IPS DF 4.7 (cell line): ENCODE data around the gene OR2C1.

Source experiments
- DNase-seq: peaks from one replicate; pipeline ENCODE4 v3.0.0-alpha.2; 2013; ENCODE audit warnings: low spot score; ENCODE audit errors: extremely low read depth

Gene OR2C1

DNA sequence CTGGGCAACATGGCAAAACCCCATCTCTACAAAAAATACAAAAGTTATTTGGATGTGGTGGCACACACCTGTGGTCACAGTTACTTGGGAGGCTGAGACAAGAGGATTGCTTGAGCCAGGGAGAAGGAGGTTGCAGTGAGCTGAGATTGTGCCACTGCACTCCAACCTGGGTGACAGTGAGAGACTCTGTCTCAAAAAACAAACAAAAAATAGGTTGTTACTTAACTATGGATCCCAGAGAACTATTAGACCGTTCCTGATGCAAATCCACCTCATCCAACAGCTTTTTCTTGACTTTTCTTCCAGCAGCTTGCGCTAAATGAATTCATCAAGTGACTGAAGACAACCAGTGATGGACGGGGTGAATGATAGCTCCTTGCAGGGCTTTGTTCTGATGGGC, at the start of gene OR2C1:
Gene OR2C1, plus strand, starts transcription at position 301 of the 400 bp plus-strand sequence. Its CDS starts 52 bp downstream, at position 353.
- DNase-seq = no peak

DNA sequence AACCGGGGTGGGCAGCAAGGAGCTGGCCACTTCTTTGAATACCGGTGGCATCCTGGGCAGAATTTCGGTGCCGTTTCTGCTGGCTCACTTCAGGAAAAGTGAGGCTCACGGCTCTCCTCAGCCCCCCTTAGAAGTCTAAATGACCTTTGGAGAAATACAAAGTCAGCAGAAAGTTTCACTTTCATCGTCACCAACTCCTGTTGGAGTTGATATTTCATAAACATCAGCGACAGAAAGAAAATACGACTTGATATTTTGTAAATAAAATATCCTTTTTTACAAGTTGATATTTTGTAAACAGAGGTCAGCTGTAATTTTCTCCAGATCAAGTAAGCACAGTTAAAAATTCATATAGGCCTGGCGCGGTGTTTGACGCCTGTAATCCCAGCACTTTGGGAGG, 49.6 kb upstream of the OR2C1 start:
- no peak for DNase-seq

DNA sequence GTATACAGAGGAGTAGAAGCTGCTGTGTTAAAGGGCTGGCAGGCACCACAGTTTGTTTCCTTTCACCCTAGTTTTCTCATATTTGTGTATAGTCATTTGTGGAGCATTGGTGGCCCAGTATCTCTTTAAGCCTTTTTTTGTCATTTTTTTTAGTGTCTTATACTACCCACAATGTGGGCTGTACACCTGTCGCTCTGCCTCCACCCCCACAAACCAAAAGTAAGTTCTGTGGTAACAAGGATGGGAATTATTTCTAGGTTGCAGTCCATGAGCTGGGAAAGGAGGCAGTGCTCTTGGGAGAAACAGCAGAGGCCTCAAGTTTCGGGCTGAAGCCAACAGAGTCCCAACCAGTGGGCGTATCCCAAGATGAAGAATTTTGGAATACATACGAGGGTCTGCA, 44.2 kb upstream of the OR2C1 start:
- no peak for DNase-seq

DNA sequence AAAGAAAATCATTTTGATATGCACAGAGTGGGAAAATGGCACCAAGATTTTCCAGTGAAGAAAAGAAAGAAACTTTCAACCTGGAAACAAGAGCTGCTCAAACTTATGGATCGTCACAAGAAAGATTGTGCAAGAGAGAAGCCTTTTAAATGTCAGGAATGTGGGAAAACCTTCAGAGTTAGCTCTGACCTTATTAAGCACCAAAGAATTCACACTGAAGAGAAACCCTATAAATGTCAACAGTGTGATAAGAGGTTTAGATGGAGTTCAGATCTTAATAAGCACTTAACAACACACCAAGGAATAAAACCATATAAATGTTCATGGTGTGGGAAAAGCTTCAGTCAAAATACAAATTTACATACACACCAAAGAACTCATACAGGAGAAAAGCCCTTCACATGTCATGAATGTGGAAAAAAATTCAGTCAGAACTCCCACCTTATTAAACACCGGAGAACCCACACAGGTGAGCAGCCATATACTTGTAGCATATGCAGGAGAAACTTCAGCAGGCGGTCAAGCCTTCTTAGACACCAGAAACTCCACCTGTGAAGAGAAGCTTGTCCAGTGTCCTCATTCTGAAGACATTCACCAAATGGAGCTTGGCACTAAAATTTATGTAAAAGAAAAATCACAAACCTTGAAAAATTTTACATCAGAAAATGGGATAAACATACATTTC, 38.2 kb upstream of the OR2C1 start:
- DNase-seq = no peak

DNA sequence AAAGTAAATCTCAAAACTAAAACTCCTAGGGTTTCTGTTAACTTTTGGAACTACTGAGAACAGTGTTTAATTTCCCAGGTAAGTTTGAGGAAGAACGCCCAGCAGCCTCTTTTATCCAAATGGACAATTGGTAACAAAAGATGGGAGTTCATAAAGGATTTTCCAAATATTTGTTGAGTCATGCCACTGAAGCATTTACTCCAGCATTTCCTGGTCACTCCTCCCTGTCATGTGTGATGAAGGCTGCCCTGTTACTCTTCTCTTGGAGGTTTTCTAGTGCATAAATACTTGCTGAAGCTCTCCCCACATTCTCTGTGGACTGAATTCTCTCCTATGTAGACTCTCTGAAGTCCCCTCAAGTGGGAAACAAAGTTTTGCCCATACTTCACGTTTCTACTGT, 33.9 kb upstream of the OR2C1 start:
- DNase-seq = no peak

DNA sequence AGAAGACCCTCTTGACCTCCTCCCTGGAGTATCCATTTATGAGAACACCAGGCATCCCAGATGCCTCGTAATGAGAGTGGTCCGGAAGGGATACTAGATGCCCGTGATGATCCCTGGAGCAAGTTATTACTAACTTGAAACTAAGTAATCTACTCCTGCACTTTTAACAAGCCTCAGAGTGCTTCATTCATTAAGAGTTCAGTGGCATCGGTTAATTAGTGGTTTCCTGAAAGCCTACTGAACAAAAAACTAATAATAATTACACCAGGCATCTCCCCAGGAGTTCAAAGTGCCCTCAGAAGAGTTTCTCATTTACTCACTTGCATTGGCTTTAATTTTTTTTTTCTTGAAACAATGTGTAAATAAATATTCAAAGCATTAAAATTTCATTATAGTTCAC, 28.2 kb upstream of the OR2C1 start:
- no peak for DNase-seq

DNA sequence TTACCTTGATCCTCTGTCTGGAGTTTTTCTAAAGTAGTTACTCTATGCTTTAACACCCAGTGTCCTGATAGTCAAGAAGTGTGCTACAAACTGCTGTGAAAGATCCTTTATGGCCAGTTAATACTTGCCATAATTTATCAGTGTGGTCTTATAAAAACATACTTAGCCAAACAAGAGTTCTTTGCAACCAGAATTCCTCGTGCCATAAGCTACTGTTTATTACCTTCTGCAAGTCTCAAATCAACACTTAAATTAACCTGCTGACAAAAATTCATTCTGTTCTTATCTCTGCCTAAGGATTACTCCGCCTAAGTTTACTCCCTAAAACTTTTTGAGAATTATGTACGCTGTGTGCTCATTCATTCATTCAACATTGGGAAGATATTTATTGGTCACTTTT, 27.6 kb upstream of the OR2C1 start:
- no peak for DNase-seq

DNA sequence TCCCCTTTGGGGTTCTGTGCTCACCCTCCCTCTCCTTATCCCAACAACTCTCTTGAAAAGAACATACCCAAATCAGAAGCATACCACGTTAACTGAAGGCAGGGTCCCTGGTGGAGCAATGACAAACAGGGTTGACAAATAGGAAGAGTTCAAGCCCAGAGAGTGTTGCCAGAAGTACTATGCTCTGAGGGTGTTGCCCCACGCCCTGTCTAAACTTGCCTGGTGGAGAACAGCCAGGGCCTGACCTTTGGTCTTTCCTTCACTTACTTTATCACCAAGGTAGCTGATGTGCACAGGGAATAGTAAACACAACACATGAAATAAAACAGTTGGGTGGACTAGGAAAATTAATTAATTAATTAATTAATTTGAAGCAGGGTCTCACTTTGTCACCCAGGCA, 27.0 kb upstream of the OR2C1 start:
- no peak for DNase-seq

DNA sequence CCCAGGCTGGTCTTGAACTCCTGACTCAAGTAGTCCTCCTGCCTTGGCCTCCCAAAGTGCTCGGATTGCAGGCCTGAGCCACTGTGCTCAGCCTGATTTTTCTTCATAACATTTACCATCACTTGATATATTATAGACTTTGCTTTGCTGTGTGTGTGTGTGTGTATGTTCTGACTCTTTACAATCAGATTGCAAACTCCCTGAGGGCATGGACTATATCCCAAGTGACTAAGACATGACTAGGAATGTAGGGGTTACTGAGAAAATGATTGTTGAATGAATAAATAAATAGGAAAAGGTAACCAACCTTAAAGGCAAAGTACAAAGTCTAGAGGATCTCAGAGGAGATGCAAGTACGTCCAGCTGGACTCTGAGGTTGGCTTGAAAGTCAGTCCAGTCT, 9.6 kb upstream of the OR2C1 start:
- no peak for DNase-seq

DNA sequence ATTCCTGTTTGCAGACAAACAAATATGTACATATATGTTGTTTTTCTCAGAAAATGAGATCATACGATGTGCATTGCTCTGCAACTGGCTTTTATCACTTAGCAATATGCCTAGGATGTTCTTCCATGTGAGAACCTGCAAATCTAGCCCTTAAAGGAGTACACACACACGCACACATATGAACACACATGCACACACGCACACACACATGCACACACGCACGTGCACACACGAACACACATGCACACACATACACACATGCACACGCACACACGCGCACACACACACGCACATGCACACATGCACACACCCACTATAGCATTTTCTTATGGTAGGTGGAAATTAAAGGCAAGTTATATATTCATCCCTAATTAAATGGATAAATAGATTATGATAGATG, 8.1 kb upstream of the OR2C1 start:
- DNase-seq = no peak

DNA sequence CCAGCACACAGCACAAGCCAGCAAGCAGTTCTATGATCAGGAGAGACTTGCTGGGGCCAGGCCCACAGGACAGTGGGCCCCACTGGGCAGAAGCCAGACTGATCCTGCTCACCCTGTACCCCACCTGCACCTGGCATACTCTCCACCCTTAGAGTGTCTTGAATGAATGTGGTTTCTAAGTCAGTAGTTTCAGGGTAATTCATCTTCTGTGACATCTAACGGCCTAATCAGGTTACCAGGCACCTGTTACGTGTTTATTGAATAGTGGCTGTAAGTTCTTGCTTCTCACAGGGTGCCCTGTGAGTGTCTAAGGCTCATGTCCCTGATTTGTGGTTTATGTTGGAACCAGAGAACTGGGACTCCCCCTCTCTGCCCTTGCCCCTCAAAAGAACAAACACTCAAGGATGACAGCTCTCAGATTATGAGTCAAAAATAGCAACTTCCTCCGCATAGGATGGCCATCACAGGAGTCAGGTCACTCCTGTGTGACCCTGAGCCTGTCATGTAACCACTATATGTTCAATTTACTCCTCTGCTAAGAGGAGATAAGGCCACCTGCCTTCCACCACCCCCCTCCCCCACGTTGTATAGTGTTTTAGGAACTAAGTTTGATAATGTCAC, 7.0 kb upstream of the OR2C1 start:
- DNase-seq = no peak

DNA sequence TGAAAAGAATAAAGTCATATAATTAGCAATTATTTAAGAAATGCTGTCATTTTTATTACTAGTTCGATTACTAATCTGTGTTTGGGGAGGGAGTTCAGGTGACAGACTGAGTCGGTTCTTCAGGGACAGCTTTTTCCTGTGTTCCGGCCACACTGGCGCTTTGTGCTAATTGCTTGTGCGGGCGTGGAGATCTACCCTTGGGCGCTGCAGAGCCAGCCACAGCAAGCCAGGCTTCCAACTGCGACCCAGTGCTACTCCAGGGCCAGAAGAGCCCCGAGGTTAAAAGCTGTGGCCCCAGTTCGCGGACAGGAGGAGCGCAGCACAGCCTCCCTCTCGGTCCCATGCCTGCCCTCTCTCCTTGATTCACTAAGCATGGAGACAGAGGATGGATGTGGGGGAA, 6.5 kb upstream of the OR2C1 start:
- no peak for DNase-seq

DNA sequence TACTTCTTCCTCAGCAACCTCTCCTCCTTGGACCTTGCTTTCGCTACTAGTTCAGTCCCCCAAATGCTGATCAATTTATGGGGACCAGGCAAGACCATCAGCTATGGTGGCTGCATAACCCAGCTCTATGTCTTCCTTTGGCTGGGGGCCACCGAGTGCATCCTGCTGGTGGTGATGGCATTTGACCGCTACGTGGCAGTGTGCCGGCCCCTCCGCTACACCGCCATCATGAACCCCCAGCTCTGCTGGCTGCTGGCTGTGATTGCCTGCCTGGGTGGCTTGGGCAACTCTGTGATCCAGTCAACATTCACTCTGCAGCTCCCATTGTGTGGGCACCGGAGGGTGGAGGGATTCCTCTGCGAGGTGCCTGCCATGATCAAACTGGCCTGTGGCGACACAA, 429 bp downstream of the OR2C1 start:
- DNase-seq = no peak

DNA sequence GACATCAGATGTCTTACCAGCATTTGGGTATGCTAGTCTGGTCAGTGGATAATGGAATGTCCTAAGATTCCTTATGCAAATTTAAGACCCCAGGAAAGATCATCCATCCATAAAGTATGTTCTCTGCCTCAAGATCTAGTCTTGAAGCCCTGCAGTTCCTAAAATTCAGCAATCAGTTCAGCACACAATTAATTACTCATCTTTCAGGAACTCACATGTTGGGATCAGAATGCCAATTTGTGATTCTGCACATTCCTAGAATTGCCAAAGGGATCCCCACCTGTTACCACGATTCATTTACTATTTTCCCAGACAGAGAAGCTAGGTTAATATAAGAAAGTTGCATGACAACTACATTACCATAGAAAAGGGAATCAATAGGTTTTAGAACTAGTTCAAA, 3.2 kb downstream of the OR2C1 start:
- DNase-seq = no peak

DNA sequence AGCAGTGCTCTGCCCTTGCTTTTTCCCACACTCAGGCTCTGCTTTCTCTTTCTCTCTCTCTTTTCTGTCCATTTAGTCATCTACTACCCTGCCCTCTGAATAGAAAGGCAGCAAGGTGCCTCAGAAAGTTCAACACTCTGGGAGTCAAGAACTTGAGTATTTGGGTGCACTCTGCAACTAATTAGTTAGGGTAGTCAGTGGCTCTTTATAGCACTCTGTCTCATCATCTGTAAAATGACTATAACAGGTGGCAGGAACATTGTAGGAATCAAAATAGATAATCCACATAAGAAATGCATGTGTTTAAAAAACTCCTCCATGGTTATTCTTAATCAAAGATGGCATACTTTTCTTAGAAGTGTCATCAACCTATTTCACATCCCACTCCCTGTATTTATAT, 7.2 kb downstream of the OR2C1 start:
- no peak for DNase-seq

DNA sequence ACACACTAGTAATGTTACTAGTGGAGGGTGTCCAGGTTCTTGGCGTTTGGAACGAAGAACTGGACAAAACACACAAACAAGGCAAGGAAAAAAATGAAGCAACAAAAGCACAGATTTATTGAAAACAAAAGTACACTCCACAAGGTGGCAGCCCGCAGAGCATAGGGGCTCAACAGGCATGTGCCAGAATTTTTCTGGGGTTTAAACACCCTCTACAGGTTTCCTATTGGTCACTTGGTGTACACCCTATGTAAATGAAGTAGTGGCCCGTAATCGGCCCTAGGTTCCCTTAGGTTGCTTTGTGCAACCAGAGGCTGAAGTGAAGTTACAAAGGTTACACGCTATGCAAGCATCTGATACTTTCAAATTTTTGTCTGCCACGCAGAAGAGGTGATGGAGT, 8.1 kb downstream of the OR2C1 start:
- DNase-seq = no peak

DNA sequence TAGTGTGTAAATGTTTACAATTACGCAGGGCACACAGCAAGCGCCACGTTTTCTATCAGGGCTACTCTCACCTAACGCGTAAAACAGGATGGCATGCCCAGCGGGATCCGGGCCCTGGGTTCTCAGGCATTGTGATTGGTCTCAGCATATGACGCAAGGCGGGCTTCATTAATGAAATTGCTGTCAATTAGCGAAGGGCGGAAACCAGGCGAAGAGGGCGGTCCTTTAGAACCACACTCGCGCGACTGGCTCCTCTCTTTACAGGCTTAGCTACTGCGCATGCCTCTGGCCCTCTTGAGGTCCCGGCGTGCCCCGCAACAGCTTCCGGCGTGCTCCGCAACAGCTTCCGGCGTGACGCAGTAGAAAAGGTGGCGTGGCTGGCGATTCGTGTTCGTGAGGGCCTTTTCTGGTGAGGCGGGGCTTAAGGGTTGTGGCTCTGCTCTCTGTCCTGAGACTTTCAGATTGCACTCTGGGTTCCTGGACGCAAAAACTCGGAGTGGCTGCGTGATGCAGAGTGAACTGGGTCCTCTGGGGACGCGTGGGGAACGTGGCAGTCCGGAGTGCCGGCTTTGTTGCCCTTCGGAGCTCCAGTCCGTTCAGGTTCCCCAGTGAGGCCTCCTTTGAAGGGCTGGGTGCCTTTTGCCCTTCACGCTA, 9.2 kb downstream of the OR2C1 start:
- DNase-seq = no peak

DNA sequence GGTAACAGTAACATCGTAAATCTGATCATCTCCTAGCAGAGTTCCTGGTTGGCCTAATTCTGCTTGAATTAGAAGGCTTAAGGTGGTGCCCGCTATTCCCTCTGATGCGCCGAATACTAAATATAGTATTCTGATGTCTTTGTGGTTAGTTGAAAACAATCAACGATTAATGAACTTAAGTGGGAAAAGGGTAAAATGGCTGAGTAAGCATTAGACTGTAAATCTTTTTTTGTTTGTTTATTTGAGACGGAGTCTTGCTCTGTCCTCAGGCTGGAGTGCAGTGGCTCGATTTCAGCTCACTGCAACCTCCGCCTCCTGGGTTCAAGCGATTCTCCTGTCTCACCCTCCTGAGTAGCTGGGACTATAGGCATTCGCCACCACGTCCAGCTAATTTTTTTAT, 13.4 kb downstream of the OR2C1 start:
- no peak for DNase-seq

DNA sequence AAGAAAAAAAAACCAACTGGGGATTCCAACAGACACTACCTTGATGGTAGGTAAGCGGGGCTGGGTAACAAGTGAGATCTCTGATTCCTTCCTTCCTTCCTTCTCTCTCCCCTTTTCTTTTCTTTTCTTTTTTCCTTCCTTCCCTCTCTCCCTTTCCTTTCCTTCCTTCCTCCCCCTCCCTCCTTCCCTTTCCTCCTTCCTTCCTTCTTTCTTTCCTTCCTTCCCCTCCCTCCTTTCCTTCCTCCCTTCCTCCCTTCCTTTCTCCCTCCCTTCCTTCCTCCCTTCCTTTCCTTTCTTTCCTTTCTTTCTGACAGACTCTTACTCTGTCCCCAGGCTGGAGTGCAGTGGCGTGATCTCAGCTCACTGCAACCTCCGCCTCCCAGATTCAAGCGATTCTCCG, 20.0 kb downstream of the OR2C1 start:
- no peak for DNase-seq

DNA sequence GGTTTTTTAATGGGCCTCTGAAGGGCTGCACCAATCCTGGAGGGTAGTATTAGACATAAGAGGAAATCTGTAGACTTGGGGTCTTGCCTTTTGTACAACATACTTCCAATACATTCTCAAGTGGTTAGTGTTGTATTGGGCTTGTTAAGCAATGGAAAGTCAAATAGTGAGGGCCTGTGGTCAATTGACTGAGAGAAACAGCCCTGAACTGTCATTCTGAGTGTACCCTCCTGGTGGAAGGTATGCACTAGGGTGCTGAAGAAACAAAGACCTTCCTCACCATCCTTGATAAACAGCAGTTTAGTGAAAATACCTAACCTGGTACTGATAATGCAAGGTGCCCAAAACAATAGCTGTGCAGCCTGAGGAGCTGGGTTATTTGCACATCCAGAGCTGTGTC, 22.2 kb downstream of the OR2C1 start:
- DNase-seq = no peak

DNA sequence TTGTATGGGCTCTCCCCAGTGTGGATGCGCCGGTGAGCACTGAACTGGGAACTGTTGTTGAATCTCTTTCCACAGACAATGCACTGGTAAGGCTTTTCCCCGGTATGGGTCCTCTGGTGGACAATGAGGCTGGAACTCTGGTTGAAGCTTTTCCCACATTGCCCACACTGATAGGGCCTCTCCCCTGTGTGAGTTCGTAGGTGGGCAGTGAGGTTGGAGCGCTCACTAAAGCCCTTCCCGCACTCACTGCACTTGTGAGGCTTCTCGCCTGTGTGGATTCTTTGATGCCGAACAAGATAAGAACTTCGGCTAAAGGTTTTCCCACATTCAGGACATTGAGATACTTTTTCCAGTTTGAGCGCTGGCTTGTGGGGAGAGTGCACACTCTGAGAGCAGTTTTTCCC, 27.4 kb downstream of the OR2C1 start:
- DNase-seq = no peak

DNA sequence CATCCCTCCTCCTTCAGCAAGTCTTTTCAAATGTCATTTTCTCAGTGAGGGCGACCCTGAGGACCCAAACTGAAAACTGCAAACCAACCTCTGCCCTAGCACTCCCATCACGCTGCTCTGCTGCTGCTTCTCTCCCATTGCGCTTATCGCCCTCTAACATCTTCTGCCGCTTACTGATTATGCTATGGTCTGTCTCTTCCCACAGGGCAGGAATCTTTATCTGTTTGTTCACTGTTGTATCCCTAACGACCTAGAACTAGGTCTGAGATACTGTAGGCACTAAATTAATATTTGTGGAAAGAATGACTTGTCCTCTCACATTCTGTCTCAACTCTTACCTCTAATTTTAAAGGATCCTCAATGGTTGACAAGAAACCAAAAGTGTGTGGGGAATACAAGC, 32.6 kb downstream of the OR2C1 start:
- no peak for DNase-seq
